ENCODE results near the gene FKBP1B.
"Not testable (repeated sequence)": the region's sequence is repeated elsewhere in the genome, so short reads cannot be mapped to it uniquely, and the experiment has no call there.

The FKBP1B gene

DNA sequence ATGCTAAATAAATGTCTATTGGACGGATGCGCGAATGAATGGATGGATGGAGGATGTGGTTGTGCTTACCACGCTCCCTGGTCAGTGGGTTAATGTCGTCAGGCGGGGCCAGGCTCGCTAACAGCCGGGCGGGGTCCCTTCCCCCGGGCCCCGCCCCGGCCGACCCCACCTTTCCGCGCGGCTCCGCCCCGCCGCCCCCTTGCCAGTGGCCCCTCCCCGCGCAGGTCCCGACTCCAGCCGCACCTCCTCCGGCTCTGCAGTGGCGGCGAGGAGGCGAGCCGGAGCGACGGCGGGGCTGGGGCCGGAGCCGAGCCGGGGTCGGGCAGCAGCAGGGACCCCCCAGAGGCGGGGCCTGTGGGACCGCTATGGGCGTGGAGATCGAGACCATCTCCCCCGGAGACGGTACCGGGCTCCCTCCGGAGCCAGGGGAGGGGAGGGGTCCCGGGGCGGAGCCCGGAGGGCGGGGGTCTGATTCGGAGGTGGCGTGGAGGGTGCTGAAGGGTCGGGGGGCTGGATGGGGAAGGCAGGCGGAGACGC, at the start of gene FKBP1B:
FKBP1B (plus strand) TSS at position 257 of the 537 bp plus-strand sequence; CDS start at position 366, 109 bp downstream.
- peak; percentile 60 for DNase-seq (ENCODE audit: low read depth)

DNA sequence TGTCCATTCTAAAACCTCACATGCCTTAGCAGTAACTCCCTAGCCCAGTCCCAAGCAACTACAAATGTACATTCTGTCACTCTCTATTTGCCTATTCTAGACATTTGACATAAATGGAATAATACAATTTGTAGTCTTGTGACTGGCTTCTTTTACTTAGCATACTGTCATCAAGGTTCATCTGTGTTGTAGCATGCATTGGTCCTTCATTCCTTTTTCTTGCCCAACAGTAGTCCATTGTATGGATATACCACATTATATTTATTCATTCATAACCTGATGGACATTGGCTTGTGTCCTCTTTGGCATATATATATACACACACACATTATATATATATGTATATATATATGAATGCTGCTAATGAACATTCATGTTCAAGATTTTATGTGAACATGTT, 41.8 kb upstream of the FKBP1B start:
- DNase-seq (ENCODE audit: low read depth): no peak

DNA sequence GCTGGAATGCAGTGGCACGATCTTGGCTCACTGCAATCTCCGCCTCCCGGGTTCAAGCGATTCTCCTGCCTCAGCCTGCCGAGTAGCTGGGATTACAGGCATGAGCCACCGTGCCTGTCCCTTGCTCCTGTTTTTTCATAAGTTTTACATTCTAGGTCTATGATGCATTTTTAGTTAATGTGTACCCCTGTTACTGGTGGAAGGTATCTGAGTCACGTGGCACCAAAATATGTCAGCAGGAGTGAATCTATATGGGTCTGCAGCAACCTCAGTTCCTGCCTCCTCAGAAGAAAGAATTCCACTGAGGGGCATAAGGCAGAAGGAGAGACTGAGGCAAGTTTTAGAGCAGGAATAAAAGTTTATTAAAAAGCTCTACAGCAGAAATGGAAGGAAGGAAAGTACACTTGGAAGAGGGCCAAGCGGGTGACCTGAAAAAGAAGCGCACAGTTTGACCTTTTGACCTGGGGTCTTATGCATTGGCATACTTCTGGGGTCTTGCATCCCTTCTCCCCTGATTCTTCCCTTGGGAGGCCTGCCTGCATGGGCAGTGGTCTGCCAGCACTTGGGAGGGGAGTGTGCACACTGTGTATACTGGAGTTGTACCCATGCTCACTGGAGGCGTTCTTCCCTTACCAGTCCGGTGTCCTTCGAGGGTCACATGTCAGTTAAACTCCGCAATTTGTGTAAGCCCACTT, 40.7 kb upstream of the FKBP1B start:
- no peak for DNase-seq (ENCODE audit: low read depth)

DNA sequence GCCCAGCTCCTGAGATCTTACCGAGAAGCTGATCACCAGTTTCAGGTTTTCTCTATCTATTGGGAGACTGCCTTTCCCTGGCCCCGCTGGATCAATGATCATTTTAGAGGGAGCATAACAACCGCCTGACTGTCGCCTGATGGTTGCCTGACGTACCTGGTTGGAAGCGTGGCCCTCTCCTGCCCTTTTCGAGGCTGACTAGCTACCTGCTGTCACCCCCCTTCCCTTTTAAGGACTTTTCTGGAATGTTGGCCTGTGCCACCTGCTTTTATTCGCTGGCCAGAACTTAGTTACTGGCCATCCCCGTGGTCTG, 40.2 kb upstream of the FKBP1B start:
- DNase-seq (ENCODE audit: low read depth): no peak

DNA sequence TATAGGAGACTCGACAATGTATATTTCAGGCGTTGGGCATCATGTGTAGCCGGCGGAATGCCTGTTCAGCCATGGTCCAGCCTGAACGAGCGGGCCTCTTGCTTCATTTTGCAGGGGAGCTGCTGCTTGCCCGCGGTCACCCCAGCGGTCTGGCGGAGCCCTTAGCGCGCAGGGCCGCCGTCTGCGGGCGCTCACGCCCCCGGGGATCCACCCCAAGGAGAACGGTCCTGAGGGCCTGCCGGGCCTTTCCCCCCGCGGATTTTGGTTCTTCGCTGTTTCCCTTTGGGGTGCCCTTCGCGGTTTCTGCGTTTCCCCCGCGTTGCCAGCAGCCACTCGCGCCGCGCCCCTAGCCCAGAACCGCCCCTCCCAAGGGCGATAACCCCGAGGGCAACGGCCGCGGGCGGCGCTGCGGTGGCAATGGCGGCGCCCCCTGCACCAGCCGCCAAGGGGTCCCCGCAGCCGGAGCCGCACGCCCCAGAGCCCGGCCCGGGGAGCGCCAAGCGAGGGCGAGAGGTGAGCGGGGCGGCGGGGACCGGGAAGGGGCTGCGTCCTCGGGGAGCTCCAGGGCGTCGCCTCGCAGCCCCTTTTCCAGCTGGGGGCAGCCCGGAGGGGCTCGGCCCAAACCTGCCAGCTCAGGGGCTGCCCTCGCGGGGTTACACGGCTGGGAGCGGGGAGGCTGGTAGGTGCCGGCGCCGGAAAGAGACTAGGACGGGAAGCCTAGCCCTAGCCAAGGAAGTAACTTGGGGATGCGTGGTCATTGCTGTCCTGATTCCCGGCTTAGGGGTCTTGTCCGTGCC, 39.7 kb upstream of the FKBP1B start, which contains the start of gene MFSD2B:
MFSD2B (plus strand) TSS at position 406 of the 797 bp plus-strand sequence; CDS start at position 418, 12 bp downstream.
- no peak for DNase-seq (ENCODE audit: low read depth)

DNA sequence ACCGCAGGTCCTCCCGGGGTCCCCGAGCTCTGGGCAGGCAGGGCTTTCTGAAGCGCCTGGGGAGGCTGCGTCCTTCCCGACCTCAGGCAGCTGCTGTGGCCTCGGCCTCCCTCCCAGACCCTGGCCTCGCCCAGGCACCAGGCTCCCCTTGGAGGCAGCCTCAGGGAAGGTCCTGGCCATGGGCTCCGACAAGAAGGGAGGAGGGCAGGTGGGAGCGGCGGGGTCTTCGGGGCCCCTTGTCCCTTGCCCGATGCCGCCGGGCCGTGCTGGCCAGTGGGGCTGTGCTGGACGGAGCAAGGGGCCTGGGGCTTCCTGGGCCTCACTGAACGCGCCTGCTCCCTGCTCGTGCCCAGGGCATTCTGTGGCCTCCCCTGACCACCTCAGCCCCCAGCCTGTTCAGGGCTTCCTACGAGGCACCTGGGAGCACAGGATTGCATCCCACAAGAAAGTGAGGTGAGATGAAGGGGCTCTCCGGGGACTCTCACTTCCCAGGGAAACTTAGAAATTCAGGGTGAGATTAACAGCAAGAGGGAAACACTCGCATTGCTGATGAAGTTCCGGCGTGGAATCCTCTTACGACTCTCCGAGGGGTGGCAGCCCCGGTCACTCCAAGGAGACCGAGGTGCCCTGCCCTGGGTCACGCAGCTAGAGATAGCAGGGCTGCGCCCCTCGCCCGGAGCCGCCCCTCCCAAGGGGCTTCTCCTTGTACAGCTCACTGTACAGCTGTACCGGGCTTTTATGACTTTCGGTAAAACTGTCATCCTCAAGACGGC, 38.9 kb upstream of the FKBP1B start:
- no peak for DNase-seq (ENCODE audit: low read depth)

DNA sequence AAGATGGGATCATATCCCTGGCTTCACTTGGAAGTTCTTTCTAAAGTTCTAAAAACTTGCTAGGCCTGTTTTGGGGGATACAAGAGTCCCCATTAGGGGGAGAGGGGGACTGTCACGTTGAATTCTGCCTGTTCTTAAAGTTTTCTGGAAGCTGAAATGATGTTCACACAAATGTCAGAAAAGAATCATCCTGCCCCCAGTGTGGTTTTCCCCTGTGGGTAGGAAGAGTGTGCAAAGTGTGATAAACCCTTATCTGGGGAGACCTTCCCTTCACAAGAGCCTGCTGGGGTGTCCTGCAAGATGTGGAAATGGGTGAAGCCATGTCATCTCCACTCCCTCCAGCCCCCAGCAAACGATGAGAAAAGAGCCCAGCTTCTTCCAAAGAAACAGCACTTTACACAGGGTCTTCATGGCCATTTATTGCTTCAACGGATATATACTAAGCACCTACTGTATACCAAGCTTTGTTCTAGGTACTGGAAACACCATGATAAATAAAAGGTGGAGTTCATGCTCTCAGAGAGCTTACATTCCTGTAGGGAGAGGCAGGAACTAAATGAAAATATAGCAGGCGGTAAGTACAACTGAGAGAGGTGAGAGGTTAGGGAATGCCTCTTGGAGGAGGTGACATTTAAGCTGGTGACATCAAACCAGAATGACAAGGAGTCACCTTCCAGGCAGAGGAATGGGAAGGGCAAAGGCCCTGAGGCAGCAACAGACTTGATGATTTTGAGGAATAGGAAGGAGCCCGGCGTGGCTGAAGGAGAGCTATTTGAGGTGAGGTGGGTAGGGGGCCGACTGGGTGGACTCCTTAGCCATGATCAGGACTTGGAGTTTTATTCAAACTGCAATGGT, 38.1 kb upstream of the FKBP1B start:
- DNase-seq (ENCODE audit: low read depth): no peak

DNA sequence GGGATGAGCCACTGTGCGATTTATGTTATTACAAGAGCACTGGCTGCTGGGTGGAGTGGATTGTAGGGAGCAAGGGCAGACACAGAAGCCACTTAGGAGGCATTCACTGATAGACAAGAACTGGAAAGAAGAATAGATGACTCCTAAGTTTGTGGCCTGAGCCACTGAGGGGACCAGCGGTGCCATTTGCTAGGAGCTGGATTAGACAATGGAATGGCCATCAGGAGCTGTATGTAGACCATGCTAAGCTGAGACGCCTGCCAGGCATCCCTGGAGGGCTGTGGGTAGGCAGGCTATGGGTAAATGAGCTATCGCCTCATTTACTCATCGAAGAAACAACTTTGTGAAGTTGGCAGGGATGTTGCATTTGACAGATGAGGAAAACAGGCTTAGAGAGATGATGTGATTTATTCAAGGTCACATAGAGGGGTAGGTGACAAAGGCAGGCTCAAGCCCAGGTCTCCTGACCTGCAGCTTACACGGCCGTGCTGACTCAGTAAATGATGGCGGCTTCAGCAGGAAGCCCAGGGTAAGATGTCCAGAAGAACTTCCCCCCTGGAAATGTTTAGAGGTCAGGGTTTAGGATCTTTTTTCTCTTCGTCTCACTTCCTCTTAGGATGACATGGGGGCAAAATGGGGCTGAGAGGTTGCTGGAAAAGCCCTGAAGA, 36.9 kb upstream of the FKBP1B start:
- no peak for DNase-seq (ENCODE audit: low read depth)

DNA sequence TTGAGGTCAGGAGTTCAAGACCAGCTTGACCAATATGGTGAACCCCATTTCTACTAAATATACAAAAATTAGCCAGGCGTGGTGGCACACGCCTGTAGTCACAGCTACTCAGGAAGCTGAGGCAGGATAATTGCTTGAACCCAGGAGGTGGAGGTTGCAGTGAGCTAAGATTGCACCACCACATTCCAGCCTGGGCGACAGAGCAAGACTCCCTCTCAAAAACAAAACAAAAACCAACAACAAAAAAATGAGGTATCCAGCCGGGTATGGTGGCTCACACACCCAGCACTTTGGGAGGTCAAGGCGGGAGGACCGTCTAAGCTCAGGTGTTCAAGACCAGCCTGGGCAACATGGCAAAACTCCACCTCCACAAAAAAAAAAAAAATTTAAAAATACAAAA, 34.6 kb upstream of the FKBP1B start:
- not testable (repeated sequence) for DNase-seq (ENCODE audit: low read depth)

DNA sequence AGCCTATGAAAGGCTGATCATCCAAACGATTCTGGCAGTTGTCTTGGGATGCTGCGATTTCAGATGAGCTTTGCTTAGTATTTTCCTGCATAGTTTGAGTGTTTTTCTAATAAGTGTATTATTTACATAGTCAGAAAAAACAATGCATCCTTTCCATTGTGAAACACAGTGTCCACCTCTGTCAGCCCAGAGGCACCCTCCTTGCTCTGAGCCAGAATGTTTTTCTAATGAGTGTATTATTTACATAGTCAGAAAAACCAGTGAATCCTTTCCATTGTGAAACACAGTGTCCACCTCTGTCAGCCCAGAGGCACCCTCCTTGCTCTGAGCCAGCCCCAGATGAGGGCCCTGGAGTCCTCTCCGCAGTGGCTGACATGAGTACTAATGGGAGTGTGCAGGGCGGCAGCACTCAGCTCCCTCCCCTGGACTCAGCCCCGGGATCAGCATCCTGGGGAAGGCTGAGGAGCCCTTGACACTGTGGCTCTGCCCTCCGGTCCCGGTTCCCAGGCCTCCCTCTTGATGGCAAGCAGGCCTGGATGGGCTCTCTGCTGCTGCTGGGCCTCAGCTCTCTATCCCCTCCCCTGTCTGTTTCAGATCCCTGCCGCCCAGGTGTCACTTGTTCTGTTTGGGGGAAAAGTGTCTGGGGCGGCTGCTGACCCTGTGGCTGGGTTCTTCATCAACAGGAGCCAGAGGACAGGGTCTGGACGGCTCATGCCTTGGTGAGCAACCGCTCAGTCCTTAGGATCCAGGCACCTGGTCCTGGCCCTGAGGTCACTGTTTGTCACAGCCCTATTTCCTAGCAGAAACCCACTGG, 33.8 kb upstream of the FKBP1B start:
- DNase-seq (ENCODE audit: low read depth): no peak

DNA sequence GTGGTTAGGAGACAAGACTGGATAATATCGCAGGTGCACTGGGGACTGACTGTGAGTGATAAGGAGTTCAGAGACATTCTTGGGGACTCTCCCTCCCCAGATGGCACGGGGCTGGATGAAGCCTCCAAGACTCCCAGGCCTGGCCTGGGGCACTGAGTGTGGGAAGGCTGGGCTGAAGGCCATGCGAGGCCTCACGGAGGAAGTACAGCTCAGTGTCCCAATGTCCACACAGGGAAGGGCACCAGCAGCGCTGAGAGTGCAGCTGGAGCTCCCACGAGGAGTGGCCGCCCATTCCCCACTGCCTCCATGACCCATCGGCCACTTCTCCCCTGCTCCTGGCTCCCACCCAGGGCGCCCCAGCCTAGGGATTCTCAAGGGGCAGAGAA, 33.2 kb upstream of the FKBP1B start:
- no peak for DNase-seq (ENCODE audit: low read depth)

DNA sequence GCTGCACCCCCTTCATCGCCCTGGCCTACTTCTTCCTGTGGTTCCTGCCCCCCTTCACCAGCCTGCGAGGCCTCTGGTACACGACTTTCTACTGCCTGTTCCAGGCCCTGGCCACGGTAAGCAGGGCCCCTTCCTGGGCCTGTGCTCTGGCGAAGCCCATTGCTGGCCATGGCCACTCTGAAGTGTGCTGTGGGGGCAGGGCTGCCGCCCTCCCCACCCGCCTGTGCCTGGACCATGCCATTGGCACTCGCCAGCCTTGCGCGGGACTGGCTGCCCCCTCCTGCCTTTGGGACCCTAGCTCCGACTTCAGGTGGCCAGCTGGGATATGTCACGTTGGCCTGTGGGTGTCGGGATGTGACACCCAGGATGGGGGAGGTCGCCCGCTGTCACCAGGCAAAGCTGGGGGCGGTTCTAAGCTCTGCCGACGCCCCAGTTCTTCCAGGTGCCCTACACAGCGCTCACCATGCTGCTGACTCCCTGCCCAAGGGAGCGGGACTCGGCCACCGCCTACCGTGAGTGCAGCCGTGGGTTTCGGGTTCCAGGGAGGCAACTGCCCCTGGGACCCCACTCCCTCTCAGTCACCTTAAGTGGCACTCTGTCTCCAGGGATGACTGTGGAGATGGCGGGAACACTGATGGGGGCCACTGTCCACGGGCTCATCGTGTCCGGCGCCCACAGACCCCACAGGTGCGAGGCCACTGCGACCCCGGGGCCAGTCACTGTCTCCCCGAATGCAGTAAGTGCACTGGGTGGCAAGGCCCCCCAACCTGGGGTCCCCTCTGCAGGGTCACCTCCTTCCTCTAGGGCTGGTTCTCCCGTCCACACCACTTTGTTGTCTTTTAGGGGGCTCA, 32.5 kb upstream of the FKBP1B start:
- no peak for DNase-seq (ENCODE audit: low read depth)

DNA sequence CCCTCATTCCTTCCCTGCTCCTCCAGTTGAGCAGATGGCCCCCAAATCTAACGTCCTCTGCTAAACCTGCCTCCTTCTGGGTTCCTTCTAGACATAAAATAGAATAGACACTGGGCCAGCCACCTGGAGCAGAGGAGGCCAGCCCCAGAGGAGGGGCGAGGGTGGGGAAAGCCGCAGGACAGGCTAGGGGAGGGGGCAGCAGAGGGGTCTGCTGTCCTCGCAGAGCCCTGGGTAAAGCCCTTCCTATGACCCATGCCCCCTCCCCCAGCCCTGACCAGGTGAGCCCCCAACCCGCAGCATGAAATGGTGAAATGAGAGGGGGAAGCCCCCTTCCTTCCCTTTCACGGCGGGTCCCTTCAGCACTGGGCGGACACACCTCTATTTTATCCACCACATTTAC, 31.8 kb upstream of the FKBP1B start:
- DNase-seq (ENCODE audit: low read depth): no peak

DNA sequence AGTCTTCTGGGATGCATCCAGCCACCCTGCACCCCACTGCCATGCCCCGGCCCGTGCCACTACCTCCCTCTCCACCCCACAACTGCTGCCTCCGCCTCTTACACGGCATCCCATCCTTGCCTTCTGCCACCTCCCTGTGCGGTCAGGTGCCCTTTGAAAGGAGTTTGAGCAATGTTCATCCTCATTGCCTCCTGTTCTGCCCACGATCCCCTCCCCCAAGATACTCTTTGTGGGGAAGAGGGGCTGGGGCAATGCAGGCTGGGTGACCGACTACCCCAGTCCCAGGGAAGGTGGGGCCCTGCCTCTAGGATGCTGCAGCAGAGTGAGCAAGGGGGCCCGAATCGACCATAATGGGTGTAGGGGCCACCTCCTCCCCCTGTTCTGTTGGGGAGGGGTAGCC, 31.3 kb upstream of the FKBP1B start:
- no peak for DNase-seq (ENCODE audit: low read depth)

DNA sequence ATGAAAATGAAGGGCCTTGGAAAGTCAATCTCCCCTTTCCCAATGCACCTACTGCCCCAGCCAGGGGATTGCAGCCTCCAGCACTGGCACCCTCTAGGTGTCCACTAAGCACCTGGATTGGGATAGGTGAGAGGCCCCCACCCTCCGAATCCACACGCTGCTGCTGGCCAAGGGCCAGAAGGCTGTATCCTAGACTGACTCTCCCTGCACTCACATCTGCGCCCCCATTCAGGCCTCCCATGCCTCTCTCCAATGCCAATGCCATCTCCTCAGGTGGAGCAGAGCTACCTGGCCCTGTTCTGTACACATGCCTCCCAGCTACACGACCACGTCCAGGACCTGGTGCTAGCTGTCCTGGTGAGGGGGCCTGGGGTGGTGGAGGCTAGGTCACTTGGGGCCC, 29.8 kb upstream of the FKBP1B start:
- DNase-seq (ENCODE audit: low read depth): no peak

DNA sequence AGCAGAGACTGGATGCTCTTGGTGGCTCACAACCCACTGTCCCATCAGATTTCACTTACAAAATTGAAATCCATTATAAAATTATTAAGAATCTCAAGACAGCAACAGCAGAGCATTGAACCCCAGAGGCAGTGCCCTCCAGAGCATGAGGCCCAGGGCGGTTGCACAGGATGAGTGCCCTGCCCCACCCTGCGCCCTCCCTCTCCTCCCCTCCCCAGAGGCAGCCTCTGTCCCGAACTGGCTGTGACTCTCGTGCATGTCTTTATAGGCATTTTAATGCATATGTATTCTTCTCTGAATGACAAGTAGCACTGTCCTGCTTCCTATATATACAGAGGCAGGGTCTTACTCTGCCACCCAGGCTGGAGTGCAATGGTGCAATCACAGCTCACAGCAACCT, 29.3 kb upstream of the FKBP1B start:
- DNase-seq (ENCODE audit: low read depth): no peak

DNA sequence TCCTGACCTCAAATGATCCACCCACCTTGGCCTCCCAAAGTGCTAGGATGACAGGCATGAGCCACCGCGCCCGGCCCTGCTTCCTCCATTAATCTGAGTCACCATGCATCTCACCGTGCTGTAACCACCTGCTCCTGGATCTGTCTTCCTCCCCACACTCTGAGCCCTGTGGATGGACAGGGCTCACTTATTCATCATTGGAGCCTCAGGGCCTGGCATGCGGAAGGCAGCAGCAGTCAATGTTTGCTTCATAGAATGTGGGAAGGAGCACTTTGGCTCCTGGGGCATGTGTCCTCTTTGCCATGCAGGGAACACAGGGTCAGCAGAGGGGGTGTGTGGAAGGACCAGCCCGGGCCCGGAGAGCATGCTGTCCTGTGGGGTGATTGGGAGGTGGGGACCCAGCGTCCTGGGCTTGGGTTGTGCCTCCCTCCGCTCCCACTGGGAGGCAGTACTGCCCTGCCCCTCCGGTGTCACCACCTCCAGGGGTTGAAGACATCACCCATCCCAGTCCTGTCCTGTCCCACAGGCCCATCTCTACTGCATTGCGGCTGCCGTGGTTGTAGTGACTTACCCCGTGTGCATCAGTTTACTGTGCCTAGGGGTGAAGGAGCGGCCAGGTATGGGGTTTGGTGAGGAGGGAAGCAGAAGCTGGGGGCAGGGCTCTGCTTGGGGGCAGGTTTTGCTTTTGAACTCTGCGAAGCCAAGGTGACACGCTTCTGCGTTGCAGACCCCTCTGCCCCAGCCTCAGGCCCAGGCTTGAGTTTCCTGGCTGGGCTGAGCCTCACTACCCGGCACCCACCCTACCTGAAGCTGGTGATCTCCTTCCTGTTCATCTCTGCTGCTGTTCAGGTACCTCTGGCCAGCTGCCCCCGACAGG, 28.2 kb upstream of the FKBP1B start:
- DNase-seq (ENCODE audit: low read depth): no peak

DNA sequence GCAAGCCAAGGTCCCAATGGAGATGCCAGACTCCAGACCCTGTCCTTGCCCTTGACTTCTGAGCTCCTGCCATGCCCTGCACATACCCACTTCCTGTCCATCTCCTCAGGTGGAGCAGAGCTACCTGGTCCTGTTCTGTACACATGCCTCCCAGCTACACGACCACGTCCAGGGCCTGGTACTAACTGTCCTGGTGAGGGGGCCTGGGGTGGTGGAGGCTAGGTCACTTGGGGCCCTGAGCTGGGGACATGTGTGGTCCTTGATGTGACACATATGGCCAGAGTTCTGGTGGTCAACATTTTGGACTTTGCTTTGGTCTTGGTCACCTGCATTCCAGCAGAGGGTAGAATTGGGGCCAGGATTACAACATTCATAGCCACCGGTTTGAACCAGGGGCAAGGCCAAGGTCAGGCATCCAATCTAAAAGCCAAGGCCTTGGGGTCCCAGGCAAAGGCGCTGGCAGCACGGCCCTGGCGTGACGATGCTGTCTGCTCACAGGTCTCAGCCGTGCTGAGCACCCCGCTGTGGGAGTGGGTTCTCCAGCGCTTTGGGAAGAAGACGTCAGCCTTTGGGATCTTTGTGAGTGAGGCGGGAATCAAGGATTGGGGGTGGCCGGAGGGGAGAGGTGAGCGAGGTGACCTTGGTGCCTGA, 27.1 kb upstream of the FKBP1B start:
- DNase-seq (ENCODE audit: low read depth): no peak
